Transverse colon (tissue), 4 donors: Measurements from ENCODE around the gene WNT4.
"Not testable (repeated sequence)": the region's sequence is repeated elsewhere in the genome, so short reads cannot be mapped to it uniquely, and the experiment has no call there.

Experiments
- EP300 ChIP-seq: sonication (generic); formaldehyde crosslinking; IDR thresholded peaks from one replicate; pipeline ENCODE4 v1.6.1; 2017; ENCODE audit warnings: antibody characterized with exemption, low read depth
- POLR2A ChIP-seq: fragments of 450-650 bp; IDR thresholded peaks from one replicate; pipeline ENCODE4 v1.6.1; 2016; ENCODE audit warnings: antibody characterized with exemption, mild to moderate bottlenecking, moderate library complexity
- POLR2AphosphoS5 ChIP-seq, 3 donors: sonication (generic); formaldehyde crosslinking; IDR thresholded peaks; one replicate each; pipeline ENCODE4 v1.6.1; 2016; ENCODE audit warnings: antibody characterized with exemption in 3 of 3
- TF ChIP-seq, protein P1 (sequence below), 5 experiments: fragments of 200-600 bp in 3 of 5; fragments of 450-650 bp in 2 of 5; sonication (generic) in 3 of 5; IDR thresholded peaks; 1 replicate in 2 of 5; 2 replicates in 3 of 5; pipeline ENCODE4 v1.5.1; 2016 to 2017; ENCODE audit warnings: antibody characterized with exemption in 5 of 5, inconsistent platforms in 3 of 5, mild to moderate bottlenecking in 2 of 5, moderate library complexity in 1 of 5

DNA sequence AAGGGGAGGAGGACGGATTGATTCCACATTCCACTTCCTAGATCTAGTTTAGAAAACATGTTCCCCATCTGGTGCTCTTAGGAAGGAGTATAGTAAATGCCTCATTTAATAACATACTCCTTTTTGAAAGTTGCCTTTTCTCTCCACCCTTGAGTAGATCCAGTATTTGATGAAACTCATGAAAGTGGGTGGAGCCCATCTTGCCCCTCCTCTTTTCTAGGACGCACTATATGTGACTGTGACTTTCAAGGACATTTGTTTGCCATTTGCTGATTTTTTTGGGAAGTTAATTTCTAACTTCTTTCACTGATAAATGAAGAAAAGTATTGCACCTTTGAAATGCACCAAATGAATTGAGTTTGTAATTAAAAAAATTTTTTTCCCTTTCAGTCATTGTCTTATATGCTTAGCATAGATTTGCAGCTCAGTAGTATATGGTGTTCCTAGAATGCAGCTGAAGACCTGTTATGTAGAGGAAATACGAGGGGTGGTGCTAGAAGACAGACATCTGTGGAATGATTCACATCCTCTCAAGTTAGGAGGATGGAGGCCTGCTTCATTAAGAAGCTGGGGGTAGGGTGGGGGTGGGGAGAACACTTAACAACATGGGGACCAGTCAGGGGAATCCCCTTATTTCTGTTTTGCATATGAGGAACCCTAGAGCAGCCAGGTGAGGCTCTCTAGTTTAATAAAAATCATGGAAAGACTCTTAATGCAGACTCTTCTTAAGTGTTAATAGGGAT is 50.7 kb downstream of the WNT4 start:
- TF ChIP-seq, protein P1, sequence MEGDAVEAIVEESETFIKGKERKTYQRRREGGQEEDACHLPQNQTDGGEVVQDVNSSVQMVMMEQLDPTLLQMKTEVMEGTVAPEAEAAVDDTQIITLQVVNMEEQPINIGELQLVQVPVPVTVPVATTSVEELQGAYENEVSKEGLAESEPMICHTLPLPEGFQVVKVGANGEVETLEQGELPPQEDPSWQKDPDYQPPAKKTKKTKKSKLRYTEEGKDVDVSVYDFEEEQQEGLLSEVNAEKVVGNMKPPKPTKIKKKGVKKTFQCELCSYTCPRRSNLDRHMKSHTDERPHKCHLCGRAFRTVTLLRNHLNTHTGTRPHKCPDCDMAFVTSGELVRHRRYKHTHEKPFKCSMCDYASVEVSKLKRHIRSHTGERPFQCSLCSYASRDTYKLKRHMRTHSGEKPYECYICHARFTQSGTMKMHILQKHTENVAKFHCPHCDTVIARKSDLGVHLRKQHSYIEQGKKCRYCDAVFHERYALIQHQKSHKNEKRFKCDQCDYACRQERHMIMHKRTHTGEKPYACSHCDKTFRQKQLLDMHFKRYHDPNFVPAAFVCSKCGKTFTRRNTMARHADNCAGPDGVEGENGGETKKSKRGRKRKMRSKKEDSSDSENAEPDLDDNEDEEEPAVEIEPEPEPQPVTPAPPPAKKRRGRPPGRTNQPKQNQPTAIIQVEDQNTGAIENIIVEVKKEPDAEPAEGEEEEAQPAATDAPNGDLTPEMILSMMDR (IDR thresholded peaks at IDR 0.05): not testable (repeated sequence)
- TF ChIP-seq EP300; POLR2A; POLR2AphosphoS5 (IDR thresholded peaks at IDR 0.05): not testable (repeated sequence)
